GM18498 (cell line): ENCODE measurements around the gene DPEP2.
"Not testable (repeated sequence)": the region's sequence is repeated elsewhere in the genome, so short reads cannot be mapped to it uniquely, and the experiment has no call there.

Source experiments
- ATAC-seq: cut with Tn5 transposase; IDR thresholded peaks from one replicate; pipeline ENCODE4 v1.9.1; 2021; ENCODE audit warnings: mild to moderate bottlenecking, moderate library complexity; ENCODE audit not compliant: unreplicated experiment

Gene DPEP2

GRCh38 chr16:67998779-67999688, at the start of gene DPEP2:
Gene DPEP2 (minus strand): TSS chr16:67999484. CDS start chr16:67993212, 6,272 bp downstream.
- not testable (repeated sequence) for ATAC-seq

GRCh38 chr16:68047987-68048386, 48.7 kb upstream of the DPEP2 start:
- ATAC-seq: no peak

- no peak for ATAC-seq
Measured at GRCh38 chr16:68046106-68046505, 46.8 kb upstream of the DPEP2 start.

- ATAC-seq: no peak
Measured at GRCh38 chr16:68041783-68042182, 42.5 kb upstream of the DPEP2 start.

- peak; percentile 74 for ATAC-seq
Measured at GRCh38 chr16:68040506-68041288, 41.4 kb upstream of the DPEP2 start.

GRCh38 chr16:68037841-68038597, 38.7 kb upstream of the DPEP2 start:
- no peak for ATAC-seq

- no peak for ATAC-seq
Measured at GRCh38 chr16:68035227-68035626, 35.9 kb upstream of the DPEP2 start.

- ATAC-seq: no peak
Measured at GRCh38 chr16:68033101-68033500, 33.8 kb upstream of the DPEP2 start.

- no peak for ATAC-seq
Measured at GRCh38 chr16:68031951-68032350, 32.7 kb upstream of the DPEP2 start.

- ATAC-seq: not testable (repeated sequence)
Measured at GRCh38 chr16:68030108-68030507, 30.8 kb upstream of the DPEP2 start.

GRCh38 chr16:68028996-68029395, 29.7 kb upstream of the DPEP2 start:
- no peak for ATAC-seq

- ATAC-seq: peak; percentile 83
Measured at GRCh38 chr16:68022728-68023537, 23.6 kb upstream of the DPEP2 start, which contains the start of the genes DDX28 and DUS2. Gene DDX28 (minus strand): TSS chr16:68023232. CDS start chr16:68023202, 30 bp downstream. Gene DUS2 (plus strand): TSS chr16:68023284. CDS start chr16:68038024, 14,740 bp downstream.

GRCh38 chr16:68022278-68022727, 23.0 kb upstream of the DPEP2 start:
- no peak for ATAC-seq

GRCh38 chr16:68021490-68021889, 22.2 kb upstream of the DPEP2 start:
- no peak for ATAC-seq

- ATAC-seq: no peak
Measured at GRCh38 chr16:68019167-68019680, 19.9 kb upstream of the DPEP2 start.

- ATAC-seq: no peak
Measured at GRCh38 chr16:68015681-68016080, 16.4 kb upstream of the DPEP2 start, which contains the start of gene DPEP2NB. Gene DPEP2NB (minus strand): TSS chr16:68015911. CDS start chr16:68015770, 141 bp downstream.

- ATAC-seq: no peak
Measured at GRCh38 chr16:68013440-68013839, 14.2 kb upstream of the DPEP2 start.

- not testable (repeated sequence) for ATAC-seq
Measured at GRCh38 chr16:68009872-68010271, 10.6 kb upstream of the DPEP2 start.

GRCh38 chr16:68009157-68009735, 10.0 kb upstream of the DPEP2 start:
- ATAC-seq: no peak
